SU-DHL-6 (cell line): ENCODE data around the gene TMEM184C.

Source experiments
- H2AFZ ChIP-seq: fragments of 200-600 bp; sonication (generic); 2 replicates; pipeline ENCODE4 v1.6.1; 2014; ENCODE audit warnings: low read depth, mild to moderate bottlenecking, moderate library complexity, mixed read lengths, antibody characterized with exemption, low read length; ENCODE audit not compliant: severe bottlenecking
- H3F3A ChIP-seq: fragments of 200-600 bp; shearing (Covaris generic); 2 replicates; pipeline ENCODE4 v1.6.0; 2016; ENCODE audit warnings: antibody characterized with exemption, mild to moderate bottlenecking; ENCODE audit not compliant: insufficient read depth
- H3K27ac ChIP-seq: fragments of 200-600 bp; sonication (generic); 2 replicates; pipeline ENCODE4 v1.5.1; 2016; ENCODE audit warnings: low read depth, mild to moderate bottlenecking, low read length, moderate library complexity, mixed read lengths
- H3K27me3 ChIP-seq: fragments of 200-600 bp; sonication (generic), shearing (Covaris generic); 2 replicates; pipeline ENCODE4 v1.6.0; 2014; ENCODE audit warnings: mild to moderate bottlenecking, low read length
- H3K36me3 ChIP-seq: fragments of 200-600 bp; sonication (generic); 2 replicates; pipeline ENCODE4 v1.6.1; 2014; ENCODE audit warnings: mild to moderate bottlenecking, low read length, mixed read lengths
- H3K4me2 ChIP-seq: fragments of 300-600, 200-600 bp; shearing (Covaris generic), sonication (generic); 2 replicates; pipeline ENCODE4 v1.6.0; 2014; ENCODE audit warnings: low read length, low read depth, mild to moderate bottlenecking; ENCODE audit not compliant: poor library complexity, severe bottlenecking
- H3K4me3 ChIP-seq: fragments of 200-600 bp; sonication (generic); 2 replicates; pipeline ENCODE4 v1.5.1; 2014; ENCODE audit warnings: antibody characterized with exemption, low read length, mild to moderate bottlenecking, mixed read lengths; ENCODE audit not compliant: insufficient read depth, poor library complexity, severe bottlenecking
- H3K79me2 ChIP-seq: fragments of 200-600 bp; sonication (generic); 2 replicates; pipeline ENCODE4 v1.6.1; 2014; ENCODE audit warnings: mild to moderate bottlenecking, low read length, moderate library complexity; ENCODE audit not compliant: insufficient read depth
- H3K9ac ChIP-seq: fragments of 200-600 bp; sonication (generic); 2 replicates; pipeline ENCODE4 v1.7.0; 2014; ENCODE audit warnings: mild to moderate bottlenecking, low read length
- H3K9me2 ChIP-seq: fragments of 200-600 bp; sonication (generic); replicated peaks from 2 replicates; pipeline ENCODE4 v1.6.1; 2014; ENCODE audit warnings: low read length; ENCODE audit not compliant: insufficient read depth
- H3K9me3 ChIP-seq: fragments of 200-600 bp; sonication (generic); 2 replicates; pipeline ENCODE4 v1.6.1; 2014; ENCODE audit warnings: low read length, mixed read lengths; ENCODE audit not compliant: insufficient read depth
- H4K20me1 ChIP-seq: fragments of 200-600 bp; sonication (generic); 2 replicates; pipeline ENCODE4 v1.6.1; 2014; ENCODE audit warnings: low read depth, mild to moderate bottlenecking, antibody characterized with exemption, low read length, moderate library complexity, mixed read lengths
- CTCF ChIP-seq: fragments of 200-600 bp; sonication (generic); IDR thresholded peaks from one replicate; pipeline ENCODE4 v1.5.1; 2017; ENCODE audit warnings: antibody characterized with exemption, mild to moderate bottlenecking, low read length, moderate library complexity; ENCODE audit not compliant: insufficient read depth, poor library complexity, severe bottlenecking
- EZH2phosphoT487 ChIP-seq: fragments of 200-600 bp; sonication (generic), shearing (Covaris generic); conservative IDR thresholded peaks from 2 replicates; pipeline ENCODE4 v1.6.1; 2018; ENCODE audit warnings: mild to moderate bottlenecking, antibody characterized with exemption, low read length, moderate library complexity, mixed read lengths

Gene TMEM184C

DNA sequence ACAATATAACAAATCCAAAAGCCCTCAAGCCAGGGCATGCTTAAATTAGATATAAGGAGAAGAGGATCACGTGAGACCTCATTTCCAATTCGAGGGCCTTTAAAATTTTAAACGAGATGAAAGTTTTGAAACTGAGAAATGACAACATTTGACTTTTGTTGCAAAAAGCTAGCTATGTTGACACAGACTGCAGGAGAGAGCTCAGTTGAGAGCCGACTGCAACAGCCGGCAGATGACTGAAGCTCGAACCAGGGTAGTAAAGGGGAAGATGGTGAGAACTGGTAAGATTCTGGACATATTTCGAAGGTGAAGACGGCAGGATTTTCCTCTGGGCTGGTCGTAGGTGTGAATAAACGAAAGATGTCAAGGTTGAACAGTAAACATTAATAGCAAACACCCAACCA lies 66.0 kb downstream of the TMEM184C start:
- no peaks in the 10 kb centered on the region for H3K9me3 ChIP-seq
- no peaks in the 10 kb centered on the region for H4K20me1 ChIP-seq
- no peaks in the 10 kb centered on the region; the same call in 1 of the 2 replicates for H3K36me3 ChIP-seq
- peaks cover 40% of the 10 kb centered on the region for H3K79me2 ChIP-seq
- H2AFZ ChIP-seq = peak overlapping the region; percentile 100
- H3K27ac ChIP-seq = peak overlapping the region; percentile 84
- peak overlapping the region; percentile 87 for H3K4me3 ChIP-seq
- peak overlapping the region; percentile 72 for H3K9ac ChIP-seq
- no peak for TF ChIP-seq CTCF
- no peak for TF ChIP-seq EZH2phosphoT487
- H3F3A ChIP-seq = no peaks in the 10 kb centered on the region
- peak overlapping the region; percentile 100 for H3K4me2 ChIP-seq
- no peaks in the 10 kb centered on the region for H3K27me3 ChIP-seq
- no peaks in the 10 kb centered on the region for H3K9me2 ChIP-seq

- H3K79me2 ChIP-seq = peaks cover 34% of the 10 kb centered on the region
- H3K36me3 ChIP-seq = no peaks in the 10 kb centered on the region
- H3K4me2 ChIP-seq = peak within 1 kb of the TSS; percentile 100
- H3F3A ChIP-seq = no peaks in the 10 kb centered on the region
- H3K27ac ChIP-seq = peak within 1 kb of the TSS; percentile 84
- H3K9me2 ChIP-seq = no peaks in the 10 kb centered on the region
- H3K4me3 ChIP-seq = peak within 1 kb of the TSS; percentile 87
- no peak for TF ChIP-seq CTCF
- TF ChIP-seq EZH2phosphoT487 = no peak
- no peaks in the 10 kb centered on the region for H3K27me3 ChIP-seq
- no peaks in the 10 kb centered on the region for H4K20me1 ChIP-seq
- H2AFZ ChIP-seq = peak within 1 kb of the TSS; percentile 100
- peak within 1 kb of the TSS; percentile 72 for H3K9ac ChIP-seq
- no peaks in the 10 kb centered on the region for H3K9me3 ChIP-seq
Measured at GRCh38 chr4:147683717-147684700, 66.8 kb downstream of the TMEM184C start, which contains the start of gene PRMT9. PRMT9 (minus strand) TSS chr4:147684163; CDS start chr4:147683987, 176 bp downstream.

- Histone ChIP-seq H3F3A (no peaks in the 10 kb centered on the region), H3K27ac (no peak overlapping the region), H3K9ac (no peak overlapping the region), H4K20me1 (no peaks in the 10 kb centered on the region), H3K9me2 (no peaks in the 10 kb centered on the region), H3K27me3 (no peaks in the 10 kb centered on the region), H3K79me2 (no peaks in the 10 kb centered on the region), H3K4me3 (no peak overlapping the region), H2AFZ (no peak overlapping the region), H3K36me3 (no peaks in the 10 kb centered on the region), H3K4me2 (no peak overlapping the region), H3K9me3 (no peaks in the 10 kb centered on the region)
- TF ChIP-seq CTCF = no peak
- TF ChIP-seq EZH2phosphoT487 = no peak
Measured at GRCh38 chr4:147689067-147689466, 71.9 kb downstream of the TMEM184C start.
